GM18868 (cell line): ENCODE data around the gene MGAT5.

Experiments
- ATAC-seq: cut with Tn5 transposase; IDR thresholded peaks from one replicate; pipeline ENCODE4 v1.9.1; 2021; ENCODE audit warnings: mild to moderate bottlenecking, moderate library complexity; ENCODE audit not compliant: unreplicated experiment

The MGAT5 gene

DNA sequence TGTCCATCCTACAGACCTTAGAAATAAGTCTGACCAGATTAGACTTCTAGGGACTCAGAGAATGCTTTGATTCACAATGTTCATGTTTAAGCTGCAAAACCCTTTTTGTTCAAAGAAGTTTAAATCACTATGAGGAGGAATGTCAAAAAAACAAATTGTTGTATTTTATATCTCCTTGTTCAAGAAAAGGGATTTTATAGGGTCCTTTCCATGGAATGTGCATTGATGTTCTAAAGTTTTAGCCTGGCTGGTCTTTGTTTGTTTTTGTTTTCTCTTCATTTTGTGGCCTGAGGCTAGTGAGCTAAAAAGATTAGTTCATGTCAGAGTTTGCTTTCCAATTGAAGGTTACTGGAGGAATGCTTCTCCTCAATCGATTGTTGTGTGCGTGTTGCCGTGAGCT, 77.2 kb downstream of the MGAT5 start:
- ATAC-seq, result no peak

DNA sequence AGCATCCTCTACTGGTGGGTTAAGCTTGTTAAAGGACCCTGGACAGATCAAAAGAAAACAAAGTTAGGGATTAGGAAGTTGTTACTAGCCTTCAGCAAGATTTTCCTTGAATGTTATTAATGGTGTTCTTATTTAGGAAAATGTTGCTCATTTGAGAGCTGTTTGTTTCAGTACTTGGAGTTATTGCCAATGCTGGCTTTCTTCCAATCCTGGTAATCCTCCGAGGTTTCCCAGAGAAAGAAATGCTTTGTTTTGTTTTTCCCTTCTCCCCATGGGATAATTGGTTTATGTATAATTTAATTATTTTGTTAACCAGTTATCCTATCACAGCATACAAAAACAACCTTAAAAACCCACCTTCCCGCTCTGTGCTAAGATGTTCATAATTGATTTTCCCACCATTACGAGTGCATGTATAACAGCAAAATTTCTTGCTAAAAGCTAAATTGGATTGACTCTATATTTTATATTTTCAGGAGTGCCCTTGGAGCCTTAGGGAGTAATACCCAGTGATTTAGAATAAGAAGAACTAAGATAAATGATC, 79.8 kb downstream of the MGAT5 start:
- ATAC-seq, result no peak

DNA sequence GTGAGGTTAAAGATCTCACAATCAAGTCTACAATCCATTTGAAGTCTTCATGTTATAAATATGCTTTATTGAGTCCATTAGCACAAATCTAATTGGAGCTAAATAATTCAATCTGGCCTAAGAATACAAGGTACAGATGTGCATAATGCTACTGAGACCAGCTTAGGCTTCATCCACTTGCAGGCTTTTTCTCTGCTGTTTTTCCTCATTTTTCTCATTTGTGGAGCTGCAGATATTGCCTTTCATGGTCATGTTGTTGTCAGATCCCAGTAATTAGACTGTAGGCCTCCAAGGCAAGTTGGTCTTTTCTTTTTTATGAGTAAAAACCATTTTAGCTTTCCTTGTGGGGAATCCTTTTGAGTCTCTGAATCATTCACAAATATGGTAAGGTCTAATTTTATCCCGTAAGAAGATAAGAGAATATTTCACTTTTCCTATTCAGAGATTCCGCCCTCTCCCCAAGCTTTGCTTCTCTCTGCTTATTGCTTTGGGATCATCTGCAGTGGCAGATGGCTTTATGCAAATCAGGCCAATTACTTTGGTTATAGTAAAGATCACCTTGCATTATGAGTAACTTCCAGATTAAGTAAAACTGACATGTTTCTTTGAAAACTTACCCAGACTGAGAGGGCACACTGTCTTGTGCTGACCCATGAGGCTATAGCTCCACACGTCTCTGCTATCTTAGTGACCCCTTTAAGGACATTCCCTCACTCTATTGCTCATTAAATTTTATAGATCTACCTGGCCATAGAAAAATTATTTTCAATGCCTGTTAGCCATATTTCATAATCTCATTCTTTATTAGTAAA, 80.9 kb downstream of the MGAT5 start:
- no peak for ATAC-seq

DNA sequence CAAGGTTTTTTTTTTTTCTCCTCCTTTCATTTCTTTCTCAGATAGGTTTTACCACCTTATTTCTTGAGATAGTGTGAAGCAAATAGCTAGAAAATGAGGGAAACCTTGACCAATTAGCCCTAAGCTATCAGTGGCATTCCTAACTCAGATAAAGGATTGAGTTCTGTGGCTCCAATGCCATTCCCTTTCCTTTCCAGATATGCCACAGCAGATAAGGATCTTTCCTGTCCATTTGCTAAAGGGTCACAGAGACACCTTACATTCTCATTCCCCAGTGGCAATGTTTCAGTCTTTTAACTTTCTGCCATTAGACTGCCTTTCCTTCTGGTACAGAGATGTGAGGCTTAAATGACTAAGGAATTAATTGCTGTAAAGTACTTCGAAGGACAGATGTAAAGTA, 81.7 kb downstream of the MGAT5 start:
- ATAC-seq, result no peak

DNA sequence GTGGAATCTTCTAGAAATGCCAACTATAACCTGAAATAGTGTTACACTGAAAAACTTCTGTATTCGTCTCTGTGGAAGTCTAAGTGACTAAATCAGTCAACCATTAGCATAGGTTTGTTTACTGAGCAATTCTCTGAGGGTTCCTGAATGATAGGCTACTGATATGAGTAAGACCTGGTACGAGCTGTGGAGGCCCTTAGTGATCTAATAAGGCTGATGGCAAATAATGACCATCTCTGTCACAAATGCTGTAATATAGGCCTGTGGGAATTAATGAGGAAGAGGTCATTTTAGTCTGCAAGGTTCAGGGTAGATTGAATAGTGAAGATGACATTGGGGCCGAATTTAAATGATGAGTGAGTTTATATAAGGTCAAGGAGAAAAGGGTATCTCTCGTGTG, 82.5 kb downstream of the MGAT5 start:
- peak; percentile 98 for ATAC-seq

DNA sequence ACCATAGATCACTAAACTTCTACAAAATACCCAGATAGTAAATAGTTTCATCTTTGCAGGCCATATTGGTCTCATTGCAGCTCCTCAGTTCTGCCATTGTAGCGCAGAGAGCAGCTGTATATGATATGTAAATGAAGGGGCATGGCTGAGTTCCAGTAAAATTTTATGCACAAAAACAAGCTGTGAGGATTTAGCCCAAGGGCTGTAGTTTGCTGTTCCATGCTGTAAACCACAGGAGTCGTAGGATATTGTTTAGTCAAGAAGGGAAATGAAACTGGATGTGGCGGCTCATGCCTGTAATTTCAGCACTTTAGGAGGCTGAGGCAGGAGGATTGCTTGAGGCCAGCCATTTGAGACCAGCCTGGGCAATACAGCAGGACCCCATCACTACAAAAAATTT, 83.0 kb downstream of the MGAT5 start:
- ATAC-seq, result no peak

DNA sequence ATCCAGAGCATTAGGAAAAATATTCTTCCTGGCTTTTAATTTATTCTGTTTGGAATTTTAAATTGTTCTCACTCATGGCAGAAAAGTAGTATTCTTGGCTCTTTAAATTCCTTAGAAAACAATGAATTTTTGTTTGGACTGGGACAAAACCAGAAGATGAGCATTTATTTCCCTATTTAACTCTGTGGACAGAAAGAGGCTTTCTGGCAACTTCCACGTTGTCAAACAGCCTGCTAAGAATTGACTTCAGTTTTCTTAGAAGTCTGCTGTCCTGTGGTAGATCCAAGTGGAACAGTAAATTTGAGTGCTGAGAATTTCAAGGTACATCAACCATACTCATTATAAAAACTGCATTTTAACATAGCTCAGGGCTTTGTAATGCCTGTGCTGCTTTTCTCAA, 83.8 kb downstream of the MGAT5 start:
- ATAC-seq, result no peak

DNA sequence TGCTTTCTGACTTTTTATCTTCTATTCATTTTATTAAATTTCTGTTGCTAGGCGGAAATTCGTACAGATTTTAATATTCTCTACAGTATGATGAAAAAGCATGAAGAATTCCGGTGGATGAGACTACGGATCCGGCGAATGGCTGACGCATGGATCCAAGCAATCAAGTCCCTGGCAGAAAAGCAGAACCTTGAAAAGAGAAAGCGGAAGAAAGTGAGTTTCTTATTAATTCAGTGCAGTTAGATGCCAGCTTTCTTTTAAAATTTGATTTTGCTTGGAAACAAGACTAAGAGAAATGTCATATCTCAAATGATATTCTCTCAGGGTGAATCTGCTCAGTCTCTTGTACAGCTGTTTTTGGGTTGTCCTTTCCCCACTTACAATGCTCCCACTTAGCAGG, 84.3 kb downstream of the MGAT5 start:
- ATAC-seq, result no peak

DNA sequence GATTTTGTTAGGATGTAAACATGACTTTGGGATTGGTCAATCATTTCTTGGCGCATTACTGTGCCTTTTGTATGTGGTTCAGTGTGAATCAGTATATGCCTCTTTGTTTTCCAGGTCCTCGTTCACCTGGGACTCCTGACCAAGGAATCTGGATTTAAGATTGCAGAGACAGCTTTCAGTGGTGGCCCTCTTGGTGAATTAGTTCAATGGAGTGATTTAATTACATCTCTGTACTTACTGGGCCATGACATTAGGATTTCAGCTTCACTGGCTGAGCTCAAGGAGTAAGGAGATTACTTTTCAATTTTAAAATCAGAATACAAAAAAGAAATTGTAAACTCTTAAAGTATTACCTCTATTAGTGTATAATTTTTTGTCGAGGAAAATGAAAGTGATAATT, 87.6 kb downstream of the MGAT5 start:
- no peak for ATAC-seq

DNA sequence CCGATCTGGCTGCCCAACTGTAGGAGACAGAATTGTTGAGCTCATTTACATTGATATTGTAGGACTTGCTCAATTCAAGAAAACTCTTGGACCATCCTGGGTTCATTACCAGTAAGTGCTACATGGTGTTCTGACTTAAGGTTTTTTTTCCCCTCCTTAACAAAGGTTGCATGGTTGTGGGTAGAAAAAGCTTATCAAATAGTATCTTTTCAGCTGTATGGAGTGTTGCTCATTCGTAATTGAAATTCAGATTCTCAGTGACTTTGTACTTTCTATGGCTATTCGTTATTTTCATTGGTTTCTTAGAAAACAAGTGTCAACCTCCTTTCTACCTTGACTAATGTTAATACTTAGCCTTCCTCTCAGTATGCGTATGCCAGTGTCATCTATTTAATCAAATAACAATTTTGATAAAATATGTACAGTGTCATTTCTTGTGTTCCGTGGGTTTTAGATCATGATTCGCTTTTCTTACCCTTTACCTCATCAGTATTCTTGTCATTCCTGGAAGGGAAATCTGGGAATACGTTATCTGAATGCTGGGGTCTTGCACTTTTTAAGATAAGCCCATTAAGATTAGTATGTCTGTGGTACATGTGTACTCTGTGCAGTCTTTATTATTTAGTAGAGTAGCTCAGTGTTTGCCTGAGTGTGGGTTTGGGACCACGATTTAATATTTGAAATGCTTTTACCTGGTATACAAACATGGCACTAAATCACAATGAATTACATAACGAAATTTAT, 91.3 kb downstream of the MGAT5 start:
- ATAC-seq, result no peak

DNA sequence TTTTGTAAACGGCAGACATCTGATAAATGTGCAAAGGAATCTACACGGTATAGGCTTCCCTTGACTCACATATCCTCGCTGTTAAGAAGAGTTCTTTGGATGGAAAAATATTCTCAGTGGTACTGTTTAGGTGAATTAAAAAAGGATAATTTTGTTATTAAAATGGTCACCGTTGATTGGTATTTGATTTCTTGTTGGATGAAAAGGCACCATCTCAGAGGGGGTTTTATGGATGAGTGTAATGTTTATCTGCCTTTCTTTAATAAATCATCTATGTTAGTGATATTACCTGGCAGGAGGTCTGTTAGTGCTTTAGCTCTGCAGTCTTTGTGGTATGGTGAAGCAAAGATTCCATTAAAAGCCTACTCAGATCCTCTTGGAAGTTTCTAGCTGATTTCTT, 92.3 kb downstream of the MGAT5 start:
- ATAC-seq, result no peak

DNA sequence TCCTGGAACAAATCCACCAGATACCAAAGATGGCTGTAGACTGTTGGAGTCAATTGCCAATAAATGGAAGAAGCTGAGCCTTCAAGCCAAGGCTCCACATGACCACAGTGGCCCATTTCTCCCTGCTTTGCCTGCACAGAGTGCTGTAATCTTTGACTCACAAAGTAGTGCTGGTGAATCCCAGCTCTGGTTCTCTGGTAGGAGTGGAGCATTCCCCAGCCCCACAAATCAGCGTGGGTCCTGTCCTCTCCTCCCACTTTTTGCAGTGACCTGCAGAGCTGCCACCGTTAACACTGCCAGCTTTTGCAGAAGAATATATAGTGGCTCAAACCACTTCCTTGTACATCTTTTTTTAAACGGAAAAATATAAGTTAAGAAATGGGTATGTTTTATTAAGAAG, 93.9 kb downstream of the MGAT5 start:
- no peak for ATAC-seq

DNA sequence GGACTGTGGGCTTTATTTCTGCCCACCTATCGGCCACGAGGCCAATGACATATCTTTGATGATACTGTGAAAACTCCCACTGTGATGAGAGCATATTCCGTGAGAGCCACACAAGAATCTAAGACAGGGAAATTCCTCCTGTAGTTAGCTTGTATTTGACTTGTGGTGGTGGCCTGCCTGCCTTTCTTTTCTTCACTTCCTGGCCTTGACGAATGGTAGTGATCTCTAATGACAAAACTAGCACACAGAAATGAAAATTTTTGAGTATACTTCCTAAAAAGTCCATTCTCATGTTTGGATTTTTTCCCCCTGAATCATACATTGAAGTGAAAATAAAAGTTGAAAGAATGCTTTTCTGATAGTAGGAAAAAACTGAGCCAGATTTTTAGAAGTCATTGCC, 94.4 kb downstream of the MGAT5 start:
- ATAC-seq, result no peak

DNA sequence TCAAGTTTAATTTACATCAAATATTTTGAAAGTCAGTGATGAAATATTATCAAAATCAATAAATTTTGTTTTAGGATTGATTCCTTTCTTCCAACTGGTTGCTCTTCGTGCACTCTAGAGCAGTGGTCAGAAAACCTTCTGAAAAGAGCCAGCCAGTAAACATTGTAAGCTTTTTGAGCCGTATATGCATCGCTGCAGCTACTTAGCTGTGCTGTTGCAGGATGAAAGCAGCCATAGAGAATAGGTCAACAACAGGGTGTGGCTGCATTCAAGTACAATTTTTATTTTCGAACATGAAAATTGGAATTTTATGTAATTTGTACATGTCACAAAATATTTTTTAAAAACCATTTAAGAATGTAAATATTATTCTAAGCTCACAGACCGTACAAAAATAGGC, 94.9 kb downstream of the MGAT5 start:
- no peak for ATAC-seq

DNA sequence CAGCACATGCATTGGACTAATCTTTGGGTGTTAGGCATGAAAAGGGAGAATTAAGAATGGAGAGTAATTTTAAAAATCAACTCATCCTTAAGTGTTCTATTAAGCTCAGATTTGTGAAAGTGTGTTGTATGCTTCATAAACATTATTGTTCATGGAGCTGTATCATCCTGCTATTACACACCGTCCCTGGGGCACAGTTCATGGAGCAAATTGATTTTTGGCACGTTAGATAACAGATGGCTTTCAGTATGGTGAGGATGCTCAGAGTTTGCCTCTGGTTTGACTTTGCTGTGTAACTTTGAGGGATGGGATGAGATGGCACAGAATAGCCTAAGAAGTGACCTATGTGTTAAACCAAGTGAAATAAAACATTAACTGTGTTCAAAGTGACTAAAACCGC, 97.1 kb downstream of the MGAT5 start:
- no peak for ATAC-seq

DNA sequence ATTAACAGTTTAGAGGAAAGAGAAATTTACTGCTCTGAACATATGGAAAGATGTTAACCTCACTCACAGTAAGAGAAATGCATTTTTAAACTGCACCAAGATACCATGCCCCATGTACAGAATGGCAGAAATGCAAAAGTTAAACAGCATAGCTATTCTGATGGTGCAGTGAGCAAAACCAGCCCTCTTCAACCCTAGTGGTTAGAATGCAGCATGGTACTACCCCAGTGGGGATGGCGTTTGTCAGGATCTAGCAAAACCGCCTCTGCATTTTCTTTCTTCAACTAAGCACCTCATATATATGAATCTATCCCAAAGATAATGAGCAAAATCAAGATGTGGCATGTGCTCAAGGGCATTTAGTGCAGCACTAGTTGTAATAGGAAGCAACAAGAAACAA, 98.0 kb downstream of the MGAT5 start:
- no peak for ATAC-seq

DNA sequence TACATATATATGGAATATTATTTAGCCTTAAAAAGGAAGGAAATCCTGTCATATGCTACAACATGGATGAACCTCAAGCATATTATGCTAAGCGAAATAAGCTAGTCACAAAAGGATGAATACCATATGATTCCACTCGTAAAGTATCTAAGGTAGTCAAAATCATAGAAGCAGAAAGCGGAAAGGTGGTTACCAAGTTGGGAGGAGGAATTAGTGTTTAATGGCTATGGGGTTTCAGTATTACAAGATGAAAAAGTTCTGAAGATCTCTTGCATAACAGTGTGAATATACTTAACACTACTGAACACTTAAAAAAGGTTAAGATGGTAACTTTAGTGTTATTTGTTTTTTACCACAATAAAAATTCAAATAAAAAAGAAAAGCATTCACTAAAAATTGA, 99.0 kb downstream of the MGAT5 start:
- peak; percentile 94 for ATAC-seq

DNA sequence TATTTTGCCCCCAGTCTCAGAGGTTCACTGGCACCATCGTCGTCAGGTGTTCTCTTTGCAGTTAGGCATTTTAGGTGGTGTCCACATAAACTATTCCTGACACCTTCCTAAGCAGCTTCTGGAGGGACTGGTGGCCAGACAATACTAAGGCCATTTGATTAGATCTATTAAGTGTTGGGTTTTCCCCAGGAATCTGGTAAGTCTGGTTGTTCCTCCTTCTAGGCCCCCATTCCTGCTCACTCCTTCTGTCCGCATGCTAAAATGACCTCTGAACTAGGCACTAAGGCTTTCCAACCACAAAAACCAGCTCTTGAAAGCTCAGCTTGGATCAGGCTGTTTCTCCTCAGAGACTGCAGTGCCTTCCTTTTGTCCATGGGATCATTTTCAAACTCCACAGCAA, 100.7 kb downstream of the MGAT5 start:
- no peak for ATAC-seq

DNA sequence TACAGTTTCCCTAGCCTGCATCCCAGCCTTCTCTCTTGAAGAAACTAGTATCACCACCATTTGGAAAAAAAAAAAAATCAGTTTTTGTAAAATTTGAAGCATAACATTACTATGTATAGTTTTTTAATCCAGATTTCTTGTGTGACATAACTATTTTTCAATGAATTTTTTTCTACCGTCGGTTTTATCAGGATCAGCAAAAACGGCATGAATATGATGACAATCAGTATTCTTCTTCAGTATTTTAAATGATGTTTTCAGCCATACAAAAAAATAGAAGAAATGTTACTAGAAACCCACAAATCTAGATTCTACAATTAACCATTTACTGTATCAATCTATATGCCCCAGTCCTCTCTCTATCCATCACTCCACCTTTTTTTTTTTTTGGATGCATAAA, 103.9 kb downstream of the MGAT5 start:
- ATAC-seq, result no peak

DNA sequence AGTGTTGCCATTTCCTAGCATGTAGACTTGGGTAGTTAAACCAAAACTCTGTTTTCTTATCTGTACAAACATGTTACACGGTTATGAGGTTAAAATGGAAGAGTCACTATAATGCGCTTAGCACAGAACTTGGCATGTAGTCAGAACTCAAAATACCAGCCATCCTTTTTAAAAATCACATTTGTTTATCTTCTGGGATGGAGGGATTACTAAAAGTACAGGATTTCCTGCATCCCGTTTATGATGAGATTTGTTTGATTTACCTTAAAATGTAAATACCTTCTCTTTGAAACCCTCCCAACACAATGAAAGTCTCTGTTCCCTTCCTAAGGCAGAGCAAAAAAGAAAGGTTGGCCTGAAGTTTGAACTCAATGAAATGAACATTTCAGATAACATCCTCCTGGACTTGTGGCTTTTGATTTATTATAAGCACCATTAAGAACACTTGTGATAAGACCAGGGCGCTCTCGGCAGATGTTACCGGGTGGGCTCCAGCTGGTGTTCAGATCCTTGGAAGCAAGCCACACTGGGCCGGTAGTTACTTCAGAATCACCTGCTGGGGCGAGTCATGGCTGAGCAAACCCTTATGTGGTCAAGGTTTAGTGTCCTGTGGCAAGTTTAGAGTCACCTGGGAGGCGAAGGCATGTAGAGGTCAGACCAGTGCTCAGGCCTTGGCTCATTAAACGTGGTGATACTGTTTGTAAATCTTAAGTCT, 105.7 kb downstream of the MGAT5 start:
- ATAC-seq, result no peak

DNA sequence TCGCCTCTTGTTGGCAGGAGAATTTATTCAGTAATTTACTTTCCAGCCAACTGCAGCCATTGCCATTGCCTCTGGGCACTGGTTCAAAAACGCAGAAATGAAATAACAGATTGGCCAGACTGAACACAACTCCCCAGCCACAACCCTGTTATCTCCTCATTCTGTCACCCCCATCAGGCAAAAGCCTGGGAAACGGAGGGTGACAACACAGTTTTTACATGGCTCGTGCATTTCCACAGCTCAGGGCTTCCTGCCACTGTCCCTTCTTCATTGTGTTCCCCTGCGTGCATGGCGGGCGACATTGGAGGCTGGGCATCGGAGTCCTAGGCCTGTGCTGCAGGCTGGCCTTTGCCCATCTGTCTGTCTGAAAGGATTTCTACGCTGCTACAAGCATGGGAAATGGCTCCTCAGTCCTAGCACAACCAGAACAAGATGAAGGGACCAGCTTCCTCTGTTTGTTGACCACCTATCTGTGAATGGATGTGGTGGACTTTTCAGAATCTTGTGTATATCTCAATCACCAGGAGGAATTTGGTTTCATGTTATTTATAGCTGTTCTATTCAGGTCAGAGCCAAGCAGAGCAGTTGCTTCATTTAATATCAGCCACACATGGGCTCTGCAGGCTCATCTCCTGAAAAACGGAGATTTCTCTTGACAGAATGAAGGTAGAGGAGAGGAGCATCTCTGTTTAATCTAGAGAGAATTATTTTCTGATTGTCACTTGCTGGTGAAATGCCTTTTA, 107.0 kb downstream of the MGAT5 start:
- no peak for ATAC-seq
